Endothelial cell of umbilical vein (primary cell): ENCODE results near the gene TEX36. TPM values are rescaled to one million over a fixed set of nuclear protein-coding genes. Genes with fewer than 3 reads are reported as not detected.
"Not testable (repeated sequence)": the region's sequence is repeated elsewhere in the genome, so short reads cannot be mapped to it uniquely, and the experiment has no call there.

Source experiments
- BruUV-seq: library from RNA; stranded (reverse); fragments of 400-500 nt; replicated peaks from 2 replicates; lab custom pipeline; 2021; lab: Mats Ljungman, UMichigan
- CTCF ChIA-PET: fragments of 300-600, 350-600 bp; sonication (Branson Sonifier 250); formaldehyde crosslinking; loops from one replicate; lab custom pipeline; 2021; ENCODE audit warnings: antibody characterized with exemption, inconsistent platforms; lab: Charles Lee
- POLR2A ChIA-PET: fragments of 300-600, 350-600 bp; sonication (Branson Sonifier 250); formaldehyde crosslinking; loops from one replicate; lab custom pipeline; 2021; ENCODE audit warnings: antibody characterized with exemption, inconsistent platforms; lab: Charles Lee
- DNase-seq: peaks from one replicate; pipeline ENCODE4 v3.0.0-alpha.2; 2011; ENCODE audit warnings: low read depth, low spot score
- FAIRE-seq: peaks from 2 replicates; lab custom pipeline; 2011; peaks lifted over from hg19 to GRCh38; lab: Jason Lieb, UNC
- H2AFZ ChIP-seq: 2 replicates; pipeline ENCODE4 v1.6.0; 2012; ENCODE audit warnings: low read depth, low read length, control low read depth, inconsistent platforms
- H3K27ac ChIP-seq: 2 replicates; pipeline ENCODE4 v1.5.1; 2011; ENCODE audit warnings: low read depth, mild to moderate bottlenecking, control low read depth, low read length, moderate library complexity; ENCODE audit not compliant: insufficient read depth
- H3K27me3 ChIP-seq, 2 experiments: 2 replicates each; pipeline versions ENCODE4 v1.6.0 to v1.6.1; 2011; ENCODE audit warnings: low read length in 2 of 2, mixed read lengths in 1 of 2; ENCODE audit not compliant: control insufficient read depth in 2 of 2, insufficient read depth in 2 of 2
- H3K36me3 ChIP-seq, 2 experiments: 2 replicates in 1 of 2; 3 replicates in 1 of 2; pipeline ENCODE4 v1.5.1; 2011; ENCODE audit warnings: low read length in 2 of 2, mild to moderate bottlenecking in 1 of 2, moderate library complexity in 1 of 2; ENCODE audit not compliant: control insufficient read depth in 2 of 2, insufficient read depth in 2 of 2; ENCODE audit errors: extremely low read depth in 1 of 2
- H3K4me1 ChIP-seq: 3 replicates; pipeline ENCODE4 v1.5.1; 2011; ENCODE audit warnings: mild to moderate bottlenecking, low read length; ENCODE audit not compliant: control insufficient read depth, insufficient read depth; ENCODE audit errors: extremely low read depth
- H3K4me2 ChIP-seq: 2 replicates; pipeline ENCODE4 v1.6.1; 2011; ENCODE audit warnings: low read length, control low read depth, mixed read lengths; ENCODE audit not compliant: insufficient read depth
- H3K4me3 ChIP-seq, 3 experiments: fragments of 200-600 bp in 1 of 3; sonication (generic), shearing (Covaris generic) in 1 of 3; replicated peaks in 1 of 3; 2 replicates each; pipeline ENCODE4 v1.5.1; 2011 to 2016; ENCODE audit warnings: control low read depth in 3 of 3, low read length in 3 of 3, mild to moderate bottlenecking in 2 of 3, inconsistent platforms in 1 of 3, low read depth in 1 of 3, moderate library complexity in 1 of 3; ENCODE audit not compliant: insufficient read depth in 1 of 3
- H3K79me2 ChIP-seq: 2 replicates; pipeline ENCODE4 v1.6.0; 2012; ENCODE audit warnings: low read length, inconsistent platforms; ENCODE audit not compliant: control insufficient read depth, insufficient read depth
- H3K9ac ChIP-seq: replicated peaks from 2 replicates; pipeline ENCODE3; 2011; ENCODE audit warnings: low read length, control low read depth; ENCODE audit not compliant: insufficient read depth; ENCODE audit errors: extremely low read depth
- H3K9me1 ChIP-seq: replicated peaks from 3 replicates; pipeline ENCODE4 v1.6.0; 2011; ENCODE audit warnings: mild to moderate bottlenecking, low read length; ENCODE audit not compliant: control insufficient read depth, insufficient read depth; ENCODE audit errors: extremely low read depth
- H3K9me3 ChIP-seq: replicated peaks from 2 replicates; pipeline ENCODE4 v1.5.1; 2012; ENCODE audit warnings: low read length, inconsistent platforms; ENCODE audit not compliant: control insufficient read depth, insufficient read depth
- H4K20me1 ChIP-seq: replicated peaks from 2 replicates; pipeline ENCODE3; 2011; ENCODE audit warnings: mild to moderate bottlenecking, low read length; ENCODE audit not compliant: control insufficient read depth, insufficient read depth; ENCODE audit errors: extremely low read depth
- EZH2 ChIP-seq: IDR thresholded peaks from 2 replicates; pipeline ENCODE4 v1.6.1; 2012; ENCODE audit warnings: borderline replicate concordance, low read depth, mild to moderate bottlenecking, moderate library complexity, low read length, inconsistent platforms; ENCODE audit not compliant: severe bottlenecking
- FOS ChIP-seq: IDR thresholded peaks from 2 replicates; pipeline ENCODE4 v1.6.1; 2011; ENCODE audit warnings: mild to moderate bottlenecking, low read length, moderate library complexity, borderline replicate concordance; ENCODE audit not compliant: insufficient read depth
- GATA2 ChIP-seq: IDR thresholded peaks from 2 replicates; pipeline ENCODE4 v1.7.0; 2011; ENCODE audit warnings: low read depth, mild to moderate bottlenecking, moderate library complexity, mixed read lengths, low read length; ENCODE audit not compliant: insufficient read length, insufficient read depth
- JUN ChIP-seq: IDR thresholded peaks from 2 replicates; pipeline ENCODE4 v1.6.1; 2011; ENCODE audit warnings: borderline replicate concordance, low read depth; ENCODE audit not compliant: insufficient read length, insufficient read depth
- MYC ChIP-seq: IDR thresholded peaks from one replicate; pipeline ENCODE4 v1.6.1; 2011; ENCODE audit warnings: mild to moderate bottlenecking, low read depth, low read length
- POLR2A ChIP-seq: IDR thresholded peaks from 2 replicates; pipeline ENCODE4 v1.6.1; 2012; ENCODE audit warnings: low read depth, mild to moderate bottlenecking, control low read depth, low read length
- POLR2AphosphoS5 ChIP-seq: IDR thresholded peaks from 2 replicates; pipeline ENCODE4 v1.6.1; 2012; ENCODE audit warnings: low read depth, mild to moderate bottlenecking, control low read depth, low read length, moderate library complexity; ENCODE audit not compliant: insufficient read depth
- dilution Hi-C: fragments of 300-500 bp; cut with MboI; formaldehyde crosslinking; loops from one replicate; pipeline ENCODE4 v1.15.0; 2019; ENCODE audit warnings: low sequenced_read_pairs; ENCODE audit not compliant: extremely low pct_ligation_motif_present
- intact Hi-C: fragments of 100-400 bp; cut with micrococcal nuclease; formaldehyde crosslinking; loops from one replicate; pipeline ENCODE4 v1.10.0; 2022
- polyA plus RNA-seq, 4 experiments: library from polyadenylated mRNA; depleted of rRNA in 3 of 4; stranded (reverse) in 3 of 4; unstranded in 1 of 4; fragments of >200 nt; gene quantifications; 2 replicates each; pipeline versions ENCODE4 v1.2.1 to v1.2.3, GENCODE V29; 2011 to 2012; ENCODE audit warnings: missing spikeins in 1 of 4
- total RNA-seq: library from RNA; stranded (reverse); gene quantifications from 2 replicates; pipeline ENCODE4 v1.2.3, GENCODE V29; 2021
- TF ChIP-seq, protein P1 (sequence below), 2 donors: IDR thresholded peaks; 1 replicate in 1 of 2; 2 replicates in 1 of 2; pipeline ENCODE4 v1.5.1; 2011; ENCODE audit warnings: low read length in 2 of 2, mild to moderate bottlenecking in 2 of 2, moderate library complexity in 2 of 2, control low read depth in 1 of 2, inconsistent platforms in 1 of 2, low read depth in 1 of 2; ENCODE audit not compliant: insufficient read depth in 1 of 2; ENCODE audit errors: extremely low read depth in 1 of 2
- TF ChIP-seq, protein P2 (sequence below): IDR thresholded peaks from 2 replicates; pipeline ENCODE4 v1.6.1; 2011; ENCODE audit not compliant: insufficient read depth, insufficient read length

Gene TEX36
- total and polyA plus RNA-seq, 2 donors (not counting 3 experiments of a cell fraction or from before 2014, with no cell fraction given), result not detected

DNA sequence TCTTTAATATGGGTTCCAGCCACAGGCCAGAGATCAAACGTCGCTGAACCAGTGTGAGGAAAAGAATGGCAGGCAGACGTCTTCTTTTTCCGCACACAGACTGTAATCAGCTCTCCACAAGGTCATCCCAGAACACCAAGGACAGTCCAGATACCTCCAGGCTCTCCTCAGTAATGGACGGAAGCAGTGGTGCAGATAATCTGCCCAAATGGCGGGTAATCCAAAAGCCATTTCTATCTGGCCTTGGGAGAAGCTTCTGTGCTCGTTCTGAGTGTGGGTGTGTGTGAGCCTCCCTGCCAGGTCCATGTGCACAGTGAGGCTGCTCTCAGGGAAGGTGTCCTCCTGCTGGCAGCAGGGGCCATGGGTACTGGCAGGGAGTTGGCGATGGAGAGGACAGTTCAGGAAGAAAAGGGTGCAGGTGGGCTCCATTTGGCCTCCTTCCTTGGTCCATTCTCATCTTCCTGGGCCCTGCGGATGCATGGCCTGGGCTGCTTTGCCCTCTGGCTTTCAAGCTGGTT lies 15.6 kb upstream of the TEX36 start:
- no peaks in the 10 kb centered on the region for H3K79me2 ChIP-seq
- H3K9me3 ChIP-seq, result no peaks in the 10 kb centered on the region
- ChIA-PET POLR2A (no interaction called here), CTCF (interaction anchor here (1.1 to 1.4 kb wide), 2 partner anchors 9 to 18 kb away, joined by 3 to 4 read pairs; no protein-coding TSS in a partner anchor)
- FAIRE-seq, result no peak
- H2AFZ ChIP-seq, result no peak overlapping the region
- no peaks in the 10 kb centered on the region for H3K36me3 ChIP-seq
- peaks cover 0 to 8% of the 10 kb centered on the region in 2 experiments for H3K27me3 ChIP-seq
- no peak overlapping the region for H3K4me3 ChIP-seq
- no peaks in the 10 kb centered on the region for H3K9me1 ChIP-seq
- no peak for TF ChIP-seq GATA2
- no peak for TF ChIP-seq JUN
- TF ChIP-seq POLR2AphosphoS5, result no peak
- no peak for TF ChIP-seq POLR2A
- TF ChIP-seq, protein P1, sequence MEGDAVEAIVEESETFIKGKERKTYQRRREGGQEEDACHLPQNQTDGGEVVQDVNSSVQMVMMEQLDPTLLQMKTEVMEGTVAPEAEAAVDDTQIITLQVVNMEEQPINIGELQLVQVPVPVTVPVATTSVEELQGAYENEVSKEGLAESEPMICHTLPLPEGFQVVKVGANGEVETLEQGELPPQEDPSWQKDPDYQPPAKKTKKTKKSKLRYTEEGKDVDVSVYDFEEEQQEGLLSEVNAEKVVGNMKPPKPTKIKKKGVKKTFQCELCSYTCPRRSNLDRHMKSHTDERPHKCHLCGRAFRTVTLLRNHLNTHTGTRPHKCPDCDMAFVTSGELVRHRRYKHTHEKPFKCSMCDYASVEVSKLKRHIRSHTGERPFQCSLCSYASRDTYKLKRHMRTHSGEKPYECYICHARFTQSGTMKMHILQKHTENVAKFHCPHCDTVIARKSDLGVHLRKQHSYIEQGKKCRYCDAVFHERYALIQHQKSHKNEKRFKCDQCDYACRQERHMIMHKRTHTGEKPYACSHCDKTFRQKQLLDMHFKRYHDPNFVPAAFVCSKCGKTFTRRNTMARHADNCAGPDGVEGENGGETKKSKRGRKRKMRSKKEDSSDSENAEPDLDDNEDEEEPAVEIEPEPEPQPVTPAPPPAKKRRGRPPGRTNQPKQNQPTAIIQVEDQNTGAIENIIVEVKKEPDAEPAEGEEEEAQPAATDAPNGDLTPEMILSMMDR (IDR thresholded peaks at IDR 0.05; ENCODE audit: extremely low read depth in 1 of 2, insufficient read depth in 1 of 2, low read depth in 1 of 2, low read length in 2 of 2), result no peak
- TF ChIP-seq, protein P2, sequence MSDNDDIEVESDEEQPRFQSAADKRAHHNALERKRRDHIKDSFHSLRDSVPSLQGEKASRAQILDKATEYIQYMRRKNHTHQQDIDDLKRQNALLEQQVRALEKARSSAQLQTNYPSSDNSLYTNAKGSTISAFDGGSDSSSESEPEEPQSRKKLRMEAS, result no peak
- TF ChIP-seq EZH2, result no peak
- no peak for TF ChIP-seq FOS
- no peak for TF ChIP-seq MYC
- BruUV-seq, result no TSS peak
- intact Hi-C loops (no loop called here), dilution Hi-C loops (no loop called here)
- H3K27ac ChIP-seq, result no peak overlapping the region
- peaks cover 3% of the 10 kb centered on the region for H3K4me1 ChIP-seq
- no peak overlapping the region for H3K9ac ChIP-seq
- DNase-seq, result no peak
- no peaks in the 10 kb centered on the region for H4K20me1 ChIP-seq
- no peak overlapping the region for H3K4me2 ChIP-seq

DNA sequence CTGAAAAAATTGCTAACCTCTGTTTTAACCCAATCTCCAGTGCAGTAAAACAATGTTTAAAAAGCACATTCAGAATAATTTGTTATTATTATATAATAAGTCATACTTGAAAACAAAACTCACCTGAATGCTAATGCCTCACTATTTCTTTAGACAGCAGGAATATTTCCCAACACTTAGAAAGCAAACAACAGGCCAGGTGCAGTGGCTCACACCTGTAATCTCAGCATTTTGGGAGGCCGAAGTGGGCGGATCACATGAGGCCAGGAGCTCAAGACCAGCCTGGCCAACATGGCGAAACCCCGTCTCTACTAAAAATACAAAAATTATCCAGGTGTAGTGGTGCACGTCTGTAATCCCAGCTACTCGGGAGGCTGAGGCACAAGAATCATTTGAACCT lies 13.9 kb upstream of the TEX36 start:
- H3K4me2 ChIP-seq, H3K9ac ChIP-seq, BruUV-seq, POLR2A ChIA-PET, DNase-seq, FAIRE-seq, H3K9me3 ChIP-seq, H3K27me3 ChIP-seq, H3K36me3 ChIP-seq, CTCF ChIA-PET, H3K4me3 ChIP-seq, H3K4me1 ChIP-seq, H3K9me1 ChIP-seq, dilution Hi-C loops, H4K20me1 ChIP-seq, H2AFZ ChIP-seq, H3K27ac ChIP-seq, intact Hi-C loops, H3K79me2 ChIP-seq: not testable (repeated sequence)
